RPMI7951 (cell line): Measurements from ENCODE around the gene CDK6. TPM values are rescaled to one million over a fixed set of nuclear protein-coding genes. Genes with fewer than 3 reads are reported as not detected.

Experiments
- DNase-seq: peaks from one replicate; pipeline ENCODE4 v3.0.0-alpha.2; 2012; ENCODE audit warnings: low read depth
- total RNA-seq: library from RNA; depleted of rRNA; stranded (reverse); fragments of >200 nt; shearing (Covaris generic); gene quantifications from 2 replicates; pipeline ENCODE4 v1.2.3, GENCODE V29; 2014

The CDK6 gene
- total RNA-seq, 1 experiment from 2014 or later, result 45.1 TPM

- DNase-seq, result no peak
Observed at GRCh38 chr7:92681633-92682032, 154.7 kb downstream of the CDK6 start.

- no peak for DNase-seq
Observed at GRCh38 chr7:92680442-92680841, 155.9 kb downstream of the CDK6 start.

DNA sequence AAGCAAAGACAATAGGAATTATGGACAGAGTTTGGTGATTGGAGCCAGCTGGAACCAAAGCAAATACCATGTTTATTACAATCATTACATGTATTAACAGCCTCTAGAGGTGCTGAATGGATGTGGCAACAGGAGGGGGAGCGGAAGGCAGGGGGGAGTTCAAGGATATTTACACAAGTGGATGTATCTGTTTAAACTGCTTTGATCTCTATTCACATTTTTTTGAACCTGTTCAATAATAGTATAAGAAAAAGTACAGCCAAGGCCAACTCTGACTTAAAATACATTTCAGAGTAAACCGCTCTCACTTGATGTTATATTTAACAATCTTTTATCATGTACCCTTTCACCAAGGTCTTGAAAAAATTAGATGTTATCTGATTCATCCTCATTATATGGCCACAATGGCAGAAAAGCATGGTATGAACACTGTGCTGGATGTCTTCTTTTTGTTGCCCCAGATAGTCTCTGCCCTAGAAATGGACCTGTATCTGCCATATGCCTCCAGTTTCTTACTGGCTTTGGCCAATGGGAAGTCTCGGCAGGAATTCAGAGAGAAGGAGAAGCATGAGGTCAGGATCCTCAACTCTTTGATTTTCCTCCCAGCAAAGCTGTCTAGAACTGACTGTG, 158.0 kb downstream of the CDK6 start:
- no peak for DNase-seq

GRCh38 chr7:92674379-92674778, 162.0 kb downstream of the CDK6 start:
- DNase-seq, result no peak

DNA sequence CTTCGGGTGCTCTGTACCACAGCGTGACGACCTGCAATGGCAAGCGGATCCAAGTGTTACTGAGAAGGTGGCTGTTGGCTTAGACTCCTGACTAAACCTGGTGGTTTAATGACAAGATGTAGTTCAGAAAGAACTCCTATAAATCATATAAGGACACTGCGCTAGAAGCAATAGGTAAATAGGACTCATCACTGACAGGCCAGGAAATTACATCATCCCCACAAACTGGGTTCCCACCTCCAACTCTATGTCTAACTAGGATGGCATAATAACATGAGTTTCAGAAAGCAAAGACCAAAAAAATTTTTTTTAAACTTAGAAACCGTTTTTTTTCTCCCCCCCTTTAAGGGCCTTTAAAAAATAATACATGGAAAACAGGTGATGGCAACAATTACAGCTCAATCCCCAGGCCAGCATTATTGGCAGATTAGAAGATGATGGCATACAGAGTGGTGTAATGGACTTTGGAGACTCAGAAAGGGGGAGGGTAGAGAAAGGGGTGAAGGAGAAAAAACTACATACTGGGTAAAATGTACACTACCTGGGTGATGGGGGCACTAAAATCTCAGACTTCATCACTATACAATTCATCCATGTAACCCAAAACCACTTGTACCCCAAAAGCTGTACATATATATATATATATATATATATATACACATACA, 164.7 kb downstream of the CDK6 start:
- DNase-seq, result no peak

DNA sequence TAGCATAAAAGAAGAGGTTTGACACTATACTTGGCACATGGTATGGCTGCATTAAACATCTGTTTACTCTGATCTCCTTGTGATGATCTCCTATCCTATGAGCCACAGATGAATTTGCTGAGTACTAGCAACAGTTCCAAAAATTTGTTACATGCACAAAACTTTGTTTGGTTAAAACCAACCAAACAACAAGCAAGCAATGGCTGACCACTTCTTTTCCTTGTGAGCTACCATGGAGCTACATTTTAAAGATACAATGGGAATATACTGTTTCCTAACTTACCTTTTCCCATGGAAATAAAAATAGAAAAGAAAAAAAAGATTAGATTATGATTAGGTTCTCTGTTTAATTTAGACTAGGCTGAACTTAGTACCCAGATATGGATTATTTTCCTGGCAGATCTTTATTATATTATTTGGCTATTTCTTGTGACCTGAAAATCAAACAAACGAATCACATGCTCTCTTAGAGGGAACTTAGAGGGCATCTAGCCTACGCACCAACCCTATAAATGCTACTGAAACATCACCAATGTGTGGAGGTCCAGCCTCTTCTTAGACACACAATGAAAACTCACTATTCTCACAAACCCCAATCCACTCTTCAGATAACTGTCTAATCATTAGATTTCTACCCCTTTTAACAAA, 166.0 kb downstream of the CDK6 start:
- no peak for DNase-seq

GRCh38 chr7:92669616-92670165, 166.7 kb downstream of the CDK6 start:
- no peak for DNase-seq

DNA sequence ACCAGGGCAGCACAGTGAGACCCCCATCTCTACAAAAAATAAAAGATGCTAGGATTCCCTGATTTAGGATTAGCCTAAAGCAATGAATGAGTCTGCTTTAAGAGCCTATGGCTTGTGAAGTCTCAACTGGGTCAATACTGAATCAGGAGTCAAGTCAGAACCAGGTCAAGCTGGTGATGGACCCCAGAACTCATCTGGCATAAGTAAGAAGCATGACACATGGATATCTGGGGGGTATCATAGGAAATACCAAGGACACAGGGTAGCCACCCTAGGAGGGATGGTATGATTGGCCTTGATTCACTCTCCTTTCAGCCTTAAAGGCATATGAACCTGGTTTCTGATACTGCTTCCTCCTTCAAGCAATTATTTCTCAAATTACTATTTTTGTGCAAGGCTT, 167.8 kb downstream of the CDK6 start:
- DNase-seq, result no peak

DNA sequence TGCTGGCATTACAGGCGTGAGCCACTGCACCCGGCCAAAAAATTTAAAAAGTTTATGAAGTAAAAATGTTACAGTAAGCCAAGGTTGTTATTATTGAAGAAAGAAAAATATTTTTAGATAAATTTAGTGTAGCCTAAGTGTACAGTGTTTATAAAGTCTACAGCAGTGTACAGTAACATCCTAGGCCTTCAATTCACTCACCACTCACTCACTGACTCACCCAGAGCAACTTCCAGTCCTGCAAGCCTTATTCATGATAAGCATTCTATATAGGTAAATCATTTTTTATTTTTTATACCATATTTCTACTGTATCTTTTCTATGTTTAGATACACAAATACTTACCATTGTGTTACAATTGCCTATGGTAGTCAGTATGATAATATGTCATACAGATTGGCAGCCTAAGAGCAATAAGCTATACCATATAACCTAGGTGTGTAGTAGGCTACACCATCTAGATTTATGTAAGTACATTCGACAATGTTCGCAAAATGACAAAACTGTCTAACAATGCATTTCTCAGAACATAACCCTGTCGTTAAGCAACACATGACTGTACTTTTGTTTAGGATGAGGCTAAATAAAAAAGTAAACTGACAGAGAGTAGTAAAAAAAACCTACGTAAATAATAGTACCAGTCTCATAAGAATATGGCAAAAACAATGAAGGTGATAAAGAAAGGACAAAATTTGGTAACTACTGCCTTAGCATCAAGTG, 168.4 kb downstream of the CDK6 start:
- DNase-seq, result no peak

DNA sequence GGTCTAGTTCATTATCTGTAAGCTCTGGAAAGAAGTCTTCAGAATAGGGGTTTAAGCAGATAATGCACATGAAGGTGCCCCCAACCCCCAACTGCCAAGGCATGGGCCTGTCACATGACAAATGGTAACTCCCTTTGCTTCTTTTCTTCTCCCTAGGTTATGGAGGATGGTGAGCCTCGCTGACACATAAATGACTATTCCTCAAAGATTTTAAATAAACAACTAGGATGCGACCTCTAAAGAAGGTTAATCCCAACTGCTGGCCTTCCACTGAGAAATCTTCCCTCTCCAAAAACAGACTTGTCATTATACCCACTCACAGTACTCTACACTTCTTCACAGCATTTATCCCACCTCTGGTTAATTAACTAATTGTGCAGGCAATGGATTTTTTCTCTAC, 170.4 kb downstream of the CDK6 start:
- no peak for DNase-seq

- DNase-seq, result no peak
Observed at GRCh38 chr7:92661651-92662050, 174.7 kb downstream of the CDK6 start.

DNA sequence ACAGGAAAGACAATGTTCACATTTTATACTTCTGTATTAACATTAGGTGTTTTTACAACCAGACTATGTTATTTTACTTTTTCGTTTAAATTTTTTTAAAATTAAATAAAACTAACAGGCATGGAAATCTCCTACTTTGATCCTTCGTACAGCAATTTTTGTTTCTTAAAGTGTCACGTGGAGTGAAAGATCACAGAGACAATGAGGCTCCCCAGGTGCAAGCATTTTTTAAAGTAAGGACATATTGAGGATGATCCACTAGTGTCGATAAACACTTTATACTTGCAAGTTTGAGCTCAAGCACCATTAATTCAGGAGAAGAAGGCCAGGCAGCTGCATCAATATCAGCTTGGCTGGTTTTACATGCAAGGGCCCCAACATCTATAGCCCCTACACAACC, 177.7 kb downstream of the CDK6 start:
- DNase-seq, result no peak

DNA sequence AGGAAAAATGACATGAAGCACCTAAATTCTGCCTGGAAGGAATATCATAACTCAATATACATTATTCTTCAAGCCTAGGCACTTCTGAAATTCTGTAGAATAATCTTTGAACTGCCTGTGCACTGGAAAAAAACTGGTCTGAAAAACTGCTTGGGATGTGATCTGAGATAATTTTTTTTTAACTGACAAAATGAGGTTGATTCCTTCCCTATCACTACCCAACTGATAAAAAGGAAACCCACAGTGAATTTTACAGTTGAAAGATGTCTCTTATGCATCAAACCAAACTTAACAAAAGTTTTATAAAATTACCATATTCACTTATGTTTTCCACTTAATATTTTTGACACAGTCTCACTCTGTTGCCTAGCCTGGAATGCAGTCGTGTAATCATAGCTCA, 179.0 kb downstream of the CDK6 start:
- no peak for DNase-seq

DNA sequence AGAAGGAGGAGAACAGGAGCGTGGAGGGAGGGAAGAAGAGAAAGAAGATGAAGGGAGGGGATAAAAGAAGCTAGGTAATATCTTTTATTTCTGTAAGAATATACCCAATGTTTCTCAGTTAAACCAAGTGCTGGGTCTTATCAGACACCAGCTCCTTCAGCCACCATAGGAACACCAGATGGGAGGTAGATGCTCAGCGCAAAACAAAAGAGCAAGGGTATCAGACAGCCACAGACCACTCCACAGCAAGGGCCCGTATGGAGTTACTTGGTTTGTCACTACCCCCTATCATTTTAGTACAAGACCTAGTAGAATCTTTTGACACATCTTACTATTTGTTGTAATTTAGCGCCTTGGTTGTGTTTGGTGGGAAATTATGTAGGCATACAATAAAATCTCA, 180.3 kb downstream of the CDK6 start:
- no peak for DNase-seq

DNA sequence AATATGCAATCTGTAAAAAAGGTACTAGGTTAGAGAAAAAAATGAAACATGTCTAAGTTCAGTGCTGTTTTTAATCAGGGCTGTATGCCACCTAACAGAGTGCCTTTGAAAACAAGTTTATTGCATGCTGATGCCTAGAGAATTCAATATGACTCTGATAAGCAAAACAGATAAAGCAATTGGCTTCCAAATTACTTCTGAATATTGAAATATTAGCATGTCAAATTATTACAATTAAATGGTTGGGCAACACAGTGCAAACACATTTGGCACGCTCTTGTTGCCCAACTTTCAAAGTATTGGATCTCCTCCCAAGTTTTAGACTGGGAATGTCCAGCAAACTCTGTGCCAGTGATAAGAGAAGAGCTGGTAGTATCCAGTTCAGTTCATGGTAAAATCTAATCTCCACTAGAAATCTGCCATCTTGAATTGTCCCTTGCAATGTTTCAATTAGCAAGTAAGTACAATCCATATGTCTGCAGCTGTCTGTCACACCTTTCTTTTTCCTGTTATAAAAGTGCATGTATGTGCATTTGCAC, 181.0 kb downstream of the CDK6 start:
- no peak for DNase-seq

DNA sequence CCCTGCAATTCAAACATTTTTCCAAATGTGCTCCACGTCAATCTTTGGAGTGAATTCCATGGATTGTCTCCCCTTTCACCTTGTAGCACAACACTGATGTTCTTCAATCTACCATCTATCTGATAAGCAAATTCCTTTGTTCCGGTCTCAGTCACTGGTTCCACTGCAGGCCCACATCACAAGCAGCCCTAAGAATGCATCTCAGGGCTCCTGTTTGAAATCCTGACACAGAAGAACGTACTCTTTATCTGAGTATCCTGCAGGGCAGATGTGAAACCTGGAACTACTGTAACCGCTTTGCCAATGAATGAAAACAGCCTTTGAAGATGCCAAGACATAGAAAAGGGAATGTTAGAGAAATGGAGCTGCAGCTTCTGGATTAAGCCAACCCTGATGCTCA, 183.2 kb downstream of the CDK6 start:
- DNase-seq, result no peak

DNA sequence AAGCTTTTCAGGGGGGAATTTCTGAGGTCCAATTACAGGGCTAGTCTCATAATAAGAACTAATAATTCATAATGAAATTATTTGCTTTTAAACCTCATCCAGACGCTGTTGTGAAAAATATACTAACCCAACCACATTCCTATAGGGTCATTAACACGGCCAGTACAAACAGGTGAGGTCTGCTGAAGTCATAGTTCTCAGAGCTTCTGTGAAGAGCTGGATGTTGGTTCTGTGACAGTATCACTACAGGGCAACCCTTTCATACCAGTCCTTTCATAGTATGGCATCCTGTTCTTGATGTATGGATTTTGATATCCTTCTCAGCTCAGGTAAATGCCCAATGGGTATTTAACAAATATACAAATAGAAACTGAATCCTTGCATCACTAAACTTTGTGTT, 183.8 kb downstream of the CDK6 start:
- DNase-seq, result no peak

GRCh38 chr7:92650391-92650790, 186.0 kb downstream of the CDK6 start:
- DNase-seq, result no peak

DNA sequence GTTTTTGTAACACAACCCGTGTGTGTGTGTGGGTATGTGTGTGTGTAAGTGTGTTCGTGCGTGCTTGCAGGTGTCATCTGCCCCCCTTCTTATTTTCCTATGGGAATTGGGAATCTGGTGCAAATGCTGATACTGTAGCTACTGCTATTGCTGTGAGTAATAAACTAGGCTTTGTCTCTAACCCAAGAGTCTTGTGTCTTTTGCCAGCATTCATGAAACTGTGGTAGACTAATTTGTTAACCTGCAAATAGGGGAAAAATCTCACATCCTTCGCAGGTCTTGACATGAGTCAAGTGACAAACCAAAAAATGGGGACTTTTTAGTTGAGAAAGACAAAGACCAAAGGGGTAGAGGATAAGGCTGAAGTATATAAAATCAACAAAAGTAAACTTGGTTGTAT, 188.3 kb downstream of the CDK6 start:
- DNase-seq, result no peak

- no peak for DNase-seq
Observed at GRCh38 chr7:92647652-92648051, 188.7 kb downstream of the CDK6 start.

GRCh38 chr7:92647011-92647625, 189.3 kb downstream of the CDK6 start:
- DNase-seq, result no peak
